ENCODE measurements around the gene FNDC10.
"Not testable (repeated sequence)": the region's sequence is repeated elsewhere in the genome, so short reads cannot be mapped to it uniquely, and the experiment has no call there.

The FNDC10 gene

DNA sequence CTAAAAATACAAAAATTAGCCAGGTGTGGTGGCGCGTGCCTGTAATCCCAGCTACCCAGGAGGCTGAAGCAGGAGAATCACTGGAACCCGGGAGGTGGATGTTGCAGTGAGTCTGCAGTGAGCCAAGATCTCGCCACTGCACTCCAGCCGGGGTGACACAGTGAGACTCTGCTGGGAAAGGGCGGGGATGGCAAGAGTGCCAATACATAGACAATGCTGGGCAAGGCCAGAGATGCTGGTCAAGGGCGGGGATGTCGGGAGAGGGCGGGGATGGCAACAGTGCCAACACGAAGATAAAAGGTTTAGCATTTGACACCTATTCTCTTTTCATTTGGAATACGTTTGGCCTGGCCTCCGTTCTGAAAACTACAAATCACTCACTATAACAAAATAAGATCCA is 36.2 kb downstream of the FNDC10 start:
- no peak for DNase-seq

DNA sequence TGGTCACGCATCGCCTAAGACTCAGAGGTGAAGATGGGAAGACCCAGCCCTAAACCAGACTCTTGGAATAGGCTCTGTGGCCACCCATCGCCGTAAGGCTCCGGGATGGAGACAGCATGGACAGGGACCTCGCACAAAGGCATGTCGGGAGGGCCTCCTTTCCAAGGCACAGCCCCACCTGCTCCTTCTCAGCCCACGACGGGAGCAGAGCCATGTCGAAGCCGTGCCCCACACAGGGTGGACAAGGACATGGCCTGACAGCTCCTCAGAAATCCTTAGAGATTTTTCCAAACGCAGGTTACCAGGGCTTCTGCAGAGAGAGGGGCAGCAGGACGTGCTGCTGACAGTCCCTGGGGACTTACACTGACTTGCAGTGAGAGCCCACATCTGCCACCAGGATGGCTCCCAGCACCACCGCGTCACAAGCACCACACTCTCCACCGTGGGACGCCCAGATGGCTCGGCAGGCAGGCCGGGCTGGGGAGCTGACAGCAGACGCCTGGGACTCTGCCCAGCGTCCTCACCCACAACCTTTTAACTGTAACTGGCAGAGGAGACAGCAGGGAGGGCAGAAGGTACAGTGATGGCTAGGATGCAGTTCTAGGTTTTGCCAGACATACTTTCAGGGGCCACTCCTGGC is 37.3 kb downstream of the FNDC10 start:
- DNase-seq, result no peak

DNA sequence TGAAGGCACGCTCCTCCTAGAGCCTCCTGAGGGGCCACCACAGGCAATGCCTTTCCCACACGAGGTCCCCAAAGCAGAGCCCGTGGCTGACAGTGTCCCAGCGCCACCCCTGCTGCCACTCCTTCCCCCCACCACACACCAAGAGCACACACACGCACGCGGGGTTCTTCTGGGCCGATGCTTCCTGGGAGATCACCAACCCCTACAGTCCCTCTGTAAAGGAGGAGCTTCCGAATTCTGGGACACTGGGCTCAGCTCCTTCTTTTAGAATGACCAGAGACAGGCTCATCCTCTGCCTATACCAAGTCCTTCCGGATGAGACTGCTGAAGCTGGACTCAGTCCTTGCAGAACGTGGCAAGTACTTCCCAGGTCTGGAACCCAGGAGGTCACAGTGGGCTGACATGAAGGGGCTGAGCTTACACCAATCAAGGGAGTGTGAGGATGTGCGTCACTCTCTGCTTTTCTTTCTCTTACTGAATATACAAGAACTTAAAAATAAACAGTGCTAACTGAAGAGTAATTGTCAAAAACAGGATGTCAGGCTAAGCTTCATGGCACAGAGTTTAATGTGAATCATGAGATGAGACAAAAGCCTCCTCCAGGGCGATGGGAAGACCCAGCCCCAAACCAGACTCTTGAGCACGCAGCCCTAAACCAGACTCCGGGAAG is 38.0 kb downstream of the FNDC10 start:
- DNase-seq, result no peak

DNA sequence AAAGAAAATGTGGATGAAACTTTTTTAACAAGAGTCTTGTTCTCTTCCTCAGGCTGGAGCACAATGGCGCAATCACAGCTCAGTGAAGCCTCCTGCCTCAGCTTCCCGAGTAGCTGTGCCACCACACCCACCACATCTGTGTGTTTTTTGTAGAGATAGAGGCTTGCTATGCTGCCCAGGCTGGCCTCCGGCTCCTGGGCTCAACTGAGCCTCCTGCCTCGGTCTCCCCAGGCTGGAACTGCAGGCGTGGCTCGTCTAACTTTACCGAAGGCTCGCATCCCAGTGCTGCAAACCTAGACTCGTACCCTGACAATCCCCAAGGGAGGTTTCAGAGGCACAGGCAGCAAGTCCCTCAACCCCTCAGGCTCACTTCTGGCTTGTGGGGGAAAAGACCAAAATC is 39.8 kb downstream of the FNDC10 start:
- DNase-seq, result no peak

DNA sequence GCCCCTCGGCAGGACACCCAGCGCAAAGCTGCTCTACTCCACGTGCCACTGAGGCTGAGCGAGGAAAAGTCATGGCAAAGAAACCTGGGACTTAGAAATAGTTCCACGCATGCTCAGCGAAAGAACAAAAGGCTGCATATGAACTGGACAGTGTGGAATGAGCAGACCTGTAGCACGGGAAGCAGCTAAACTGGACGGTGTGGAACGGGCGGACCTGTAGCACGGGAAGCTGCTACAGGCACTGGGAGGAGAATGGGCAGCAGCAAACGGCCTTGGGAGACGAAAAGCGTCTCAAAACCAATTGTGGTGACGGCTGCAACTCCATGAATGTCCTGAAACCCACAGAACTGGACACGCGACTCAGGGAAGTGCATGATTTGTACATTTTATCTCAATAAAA is 40.9 kb downstream of the FNDC10 start:
- DNase-seq, result no peak

DNA sequence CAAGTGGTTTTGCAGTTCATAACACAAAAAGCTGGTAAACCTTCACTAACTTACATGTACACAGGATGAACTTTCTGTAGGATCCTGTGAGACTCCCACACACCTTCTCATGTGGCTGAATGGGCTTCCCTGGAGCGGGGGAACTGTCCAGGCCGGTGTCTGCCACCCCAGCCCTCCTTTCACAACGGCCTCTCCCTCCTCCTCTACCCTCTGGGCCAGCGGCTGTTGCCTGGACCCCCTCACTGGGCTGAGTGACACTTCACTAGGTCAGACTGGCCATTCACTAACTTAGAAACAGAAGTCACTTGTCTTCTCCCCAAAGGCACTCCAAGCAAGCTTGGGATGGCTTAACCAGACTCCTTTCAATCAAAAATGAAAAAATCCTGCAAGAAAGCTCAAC is 41.3 kb downstream of the FNDC10 start:
- no peak for DNase-seq

DNA sequence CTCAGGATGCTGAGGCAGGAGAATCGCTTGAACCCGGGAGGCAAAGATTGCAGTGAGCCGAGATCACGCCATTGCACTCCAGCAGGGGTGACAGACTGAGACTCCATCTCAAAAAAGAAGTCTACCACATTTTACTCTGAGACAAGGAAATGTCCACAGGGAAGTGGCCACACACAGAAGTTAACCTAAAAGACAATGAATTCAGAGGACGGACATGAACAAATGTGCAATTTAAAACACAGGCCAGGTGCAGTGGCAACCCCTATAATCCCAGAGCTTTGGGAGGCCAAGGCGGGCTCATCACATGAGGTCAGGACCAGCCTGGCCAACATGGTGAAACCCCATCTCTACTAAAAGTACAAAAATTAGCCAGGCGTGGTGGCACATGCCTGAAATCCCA is 42.2 kb downstream of the FNDC10 start:
- DNase-seq, result not testable (repeated sequence)

DNA sequence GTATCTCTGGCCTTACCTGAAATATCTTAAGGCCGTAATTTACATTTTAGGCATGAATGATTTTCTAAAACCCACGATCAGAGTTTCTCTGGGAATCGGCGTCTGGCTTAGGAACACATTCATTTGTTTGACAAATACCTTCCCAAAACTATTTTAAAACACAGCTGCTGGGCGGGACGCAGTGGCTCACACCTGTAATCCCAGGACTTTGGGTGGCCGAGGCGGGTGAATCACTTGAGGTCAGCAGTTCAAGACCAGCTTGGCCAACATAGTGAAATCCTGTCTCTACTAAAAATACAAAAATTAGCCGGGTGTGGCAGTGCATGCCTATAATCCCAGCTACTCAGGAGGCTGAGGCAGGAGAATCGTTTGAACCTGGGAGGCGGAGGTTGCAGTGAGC is 43.0 kb downstream of the FNDC10 start:
- not testable (repeated sequence) for DNase-seq

DNA sequence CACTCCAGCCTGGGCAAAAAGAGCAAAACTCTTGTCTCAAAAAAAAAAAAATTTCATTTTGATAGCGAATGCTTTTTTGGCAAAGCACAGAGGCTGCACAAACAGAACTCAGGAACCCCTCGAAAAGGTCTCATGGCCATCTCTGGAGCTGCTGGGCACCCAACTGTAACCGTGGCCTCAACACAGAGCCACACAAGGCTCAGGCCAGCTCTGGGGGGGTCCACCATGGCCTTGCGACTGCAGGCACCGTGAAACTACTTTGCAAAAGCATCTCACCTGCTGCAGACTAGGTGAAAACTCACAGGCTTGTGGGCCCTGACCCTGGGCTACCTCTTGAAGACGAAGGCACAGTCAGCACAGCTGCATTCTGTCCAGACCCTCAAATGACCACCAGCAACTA is 43.4 kb downstream of the FNDC10 start:
- DNase-seq, result no peak

DNA sequence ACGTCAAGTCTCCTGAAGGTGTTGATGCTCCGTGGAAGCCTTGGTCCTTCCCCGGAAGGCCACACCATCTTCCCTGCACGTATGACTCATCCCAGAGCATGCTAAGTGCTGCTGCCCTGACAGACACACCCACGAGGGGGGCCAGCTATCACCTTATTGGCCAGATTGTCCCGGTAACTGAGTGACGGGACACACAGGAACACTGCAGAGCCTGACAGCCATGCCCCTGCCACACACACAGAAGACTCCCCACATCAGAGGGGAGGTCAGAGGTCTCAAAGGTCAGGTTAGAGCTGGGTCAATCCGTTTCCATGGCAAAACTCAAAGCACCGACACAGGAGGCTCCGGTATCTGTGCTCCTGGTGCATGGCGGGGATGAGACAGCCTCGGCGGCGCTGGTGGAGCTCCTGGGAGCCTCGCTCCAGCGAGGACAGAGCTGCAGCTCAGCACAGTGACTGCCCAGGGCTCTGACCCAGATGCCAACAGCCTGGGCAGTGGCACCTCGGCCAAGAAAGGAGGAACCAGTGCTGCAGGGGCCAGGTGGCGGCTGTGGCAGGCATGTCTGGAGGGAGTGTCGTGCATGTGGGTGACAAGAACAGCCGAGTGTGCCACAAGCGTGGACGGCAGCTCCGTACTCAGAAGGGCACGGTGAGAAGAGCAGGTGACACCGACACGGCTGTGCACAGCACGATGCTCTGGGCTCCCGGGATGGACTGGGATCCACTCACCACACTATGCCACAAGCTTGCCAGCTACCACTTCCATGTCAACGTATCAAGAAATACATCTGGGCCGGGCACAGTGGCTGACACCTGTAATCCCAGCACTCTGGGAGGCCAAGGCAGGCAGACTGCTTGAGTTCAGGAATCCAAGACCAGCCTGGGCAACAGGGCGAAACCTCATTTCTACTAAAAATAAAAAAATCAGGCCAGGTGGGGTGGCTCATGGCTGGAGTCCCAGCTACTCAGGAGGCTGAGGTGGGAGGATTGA is 44.7 kb downstream of the FNDC10 start:
- no peak for DNase-seq

DNA sequence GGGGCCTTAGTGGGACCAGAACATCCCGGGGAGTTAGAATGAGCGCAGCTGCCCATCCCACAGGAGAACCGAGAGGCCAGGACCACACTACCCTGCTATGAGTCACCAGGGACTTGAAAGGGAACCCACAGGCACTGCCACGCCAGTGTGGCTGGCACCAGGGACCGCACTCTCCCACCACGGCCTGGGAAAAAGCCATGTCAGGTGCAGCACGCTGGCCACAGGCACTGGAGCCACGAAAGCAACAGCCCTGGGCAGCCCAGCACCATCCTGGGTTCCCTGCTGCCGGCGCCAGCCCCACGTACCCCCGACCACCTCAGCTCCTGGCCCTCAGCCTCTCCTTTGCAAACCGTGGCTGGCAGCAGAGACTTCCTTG is 45.4 kb downstream of the FNDC10 start:
- DNase-seq, result no peak

DNA sequence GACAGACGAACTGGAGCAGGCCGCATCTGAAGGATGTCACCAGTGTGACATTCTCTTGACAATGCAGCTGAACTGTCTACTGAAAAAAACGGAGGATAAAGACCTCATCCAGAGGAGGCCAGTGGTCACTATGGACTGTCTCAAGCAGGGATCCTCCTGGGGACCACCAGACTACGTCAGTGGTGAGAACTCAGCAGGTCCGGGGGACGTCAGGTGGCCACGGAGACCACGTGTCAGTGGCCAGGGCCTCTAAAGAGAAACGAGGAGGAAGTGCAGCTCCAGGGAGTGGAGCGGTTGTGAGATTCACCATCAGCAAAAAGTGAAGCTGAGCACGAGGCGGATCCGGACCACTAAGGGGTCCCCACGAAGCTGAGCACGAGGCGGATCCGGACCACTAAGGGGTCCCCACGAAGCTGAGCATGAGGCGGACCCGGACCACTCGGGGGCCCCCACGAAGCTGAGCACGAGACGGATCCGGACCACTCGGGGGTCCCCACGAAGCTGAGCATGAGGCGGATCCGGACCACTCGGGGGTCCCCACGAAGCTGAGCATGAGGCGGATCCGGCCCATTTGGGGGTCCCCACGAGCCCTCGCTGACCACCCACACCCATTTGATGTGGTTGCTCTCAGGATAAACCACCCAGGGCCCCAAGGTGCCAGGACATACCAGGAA is 46.0 kb downstream of the FNDC10 start:
- no peak for DNase-seq

DNA sequence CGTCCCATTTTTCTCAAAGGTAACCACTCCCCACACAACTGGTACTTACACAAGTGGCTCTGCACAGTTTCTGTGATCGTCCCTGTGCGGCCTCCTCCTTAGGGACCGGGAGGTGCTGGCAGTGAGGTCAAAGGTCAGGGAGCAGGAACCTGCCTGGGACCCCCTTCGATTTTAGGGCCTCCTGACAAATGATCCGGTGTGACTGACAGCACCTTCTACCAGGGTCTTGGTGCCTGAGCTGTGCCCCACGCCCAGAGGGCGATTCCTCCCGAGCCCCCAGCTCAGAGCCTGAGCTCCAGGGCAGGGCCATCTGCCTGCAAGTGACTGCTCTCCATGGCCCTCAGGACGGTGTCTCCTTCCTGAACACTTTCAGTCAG is 47.7 kb downstream of the FNDC10 start:
- no peak for DNase-seq

DNA sequence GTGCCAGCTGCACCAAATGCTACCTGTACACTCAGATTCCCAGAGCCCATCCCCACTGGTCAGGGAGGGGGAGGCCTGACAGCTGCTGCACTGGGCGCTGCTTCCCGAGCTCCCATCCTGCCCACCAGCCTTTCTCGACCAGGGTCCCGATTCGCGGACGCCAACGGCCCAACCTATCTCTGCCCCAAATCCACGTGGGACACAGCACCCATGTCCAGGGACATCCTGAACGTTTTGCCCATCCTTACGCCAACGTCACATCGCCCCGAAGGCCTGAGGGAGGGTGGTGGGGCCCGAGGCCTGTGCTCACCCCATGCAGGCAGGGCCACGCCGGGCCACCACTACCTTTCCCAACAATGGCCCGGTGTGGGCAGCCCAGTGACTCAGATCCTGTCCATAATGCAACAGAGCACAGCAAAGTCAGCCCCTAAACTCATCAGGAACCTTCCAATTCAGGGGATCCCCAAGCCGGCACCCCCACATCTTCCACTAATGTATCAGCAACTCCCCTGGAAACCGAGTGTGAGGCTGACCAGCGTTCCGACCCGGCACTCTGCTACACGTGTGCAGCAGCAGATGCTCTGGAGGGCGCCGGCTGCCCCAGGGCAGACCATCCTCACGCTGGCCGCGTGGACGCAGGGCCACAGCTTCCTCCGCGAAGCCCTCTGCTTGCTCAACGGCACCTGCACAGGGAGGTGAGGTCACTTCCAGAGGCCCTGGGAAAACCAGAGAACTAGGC is 48.2 kb downstream of the FNDC10 start:
- no peak for DNase-seq

DNA sequence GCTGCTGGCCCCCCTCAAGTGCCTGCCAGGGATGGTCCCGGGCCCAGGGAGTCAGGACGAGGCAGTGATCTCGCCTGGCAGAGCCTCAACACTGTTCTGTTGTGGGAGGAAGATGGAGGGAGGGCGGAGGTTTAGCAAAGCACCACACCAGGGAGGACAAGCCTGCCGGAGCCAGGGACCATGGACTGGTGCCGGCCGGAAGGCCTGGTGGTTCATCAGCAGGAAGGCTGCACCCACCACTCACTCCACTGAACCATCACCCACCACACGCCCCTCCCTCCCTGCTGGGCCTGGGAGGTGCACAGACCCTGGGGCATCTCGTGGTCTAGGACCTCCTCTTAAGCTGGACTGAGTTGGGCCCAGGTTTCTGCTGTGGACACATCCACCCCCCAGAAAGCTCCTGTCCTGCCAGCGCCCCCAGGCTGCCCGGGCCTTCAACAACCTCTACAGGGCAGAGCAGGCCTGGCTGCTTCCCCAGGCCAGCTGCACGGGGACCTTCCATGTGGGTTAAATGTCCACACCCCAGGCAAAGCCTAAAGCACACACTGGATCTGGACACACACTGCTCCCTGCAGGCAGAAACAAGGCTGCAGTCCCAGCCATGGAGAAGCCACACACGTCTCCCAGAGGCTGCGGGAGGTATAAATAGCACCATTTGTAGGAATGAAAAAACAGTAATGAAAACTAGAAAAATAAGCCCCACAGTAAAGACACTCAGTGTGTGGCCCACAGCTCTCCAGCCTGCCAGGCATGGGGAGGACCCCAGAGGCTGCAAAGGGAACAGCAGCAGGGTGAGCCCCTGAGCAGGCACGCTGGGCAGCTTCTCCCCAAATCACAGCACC is 49.1 kb downstream of the FNDC10 start:
- no peak for DNase-seq

DNA sequence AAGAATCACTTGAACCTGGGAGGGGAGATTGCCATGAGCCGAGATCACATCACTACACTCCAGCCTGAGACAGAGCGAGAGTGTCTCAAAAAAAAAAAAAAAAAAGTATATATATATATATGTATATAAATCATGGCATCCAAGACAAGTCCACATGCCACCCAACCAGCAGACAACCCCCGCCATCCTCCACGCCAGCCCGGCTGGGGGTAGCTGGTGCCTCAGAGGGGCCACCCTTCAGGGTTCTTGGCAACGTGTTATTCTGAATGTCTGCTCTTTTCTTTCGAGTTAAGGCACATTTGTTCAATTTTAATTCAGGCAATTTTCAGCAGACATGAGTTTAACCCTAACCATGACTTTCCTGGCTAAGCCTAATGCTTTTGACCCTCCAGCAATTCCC is 49.8 kb downstream of the FNDC10 start:
- no peak for DNase-seq

DNA sequence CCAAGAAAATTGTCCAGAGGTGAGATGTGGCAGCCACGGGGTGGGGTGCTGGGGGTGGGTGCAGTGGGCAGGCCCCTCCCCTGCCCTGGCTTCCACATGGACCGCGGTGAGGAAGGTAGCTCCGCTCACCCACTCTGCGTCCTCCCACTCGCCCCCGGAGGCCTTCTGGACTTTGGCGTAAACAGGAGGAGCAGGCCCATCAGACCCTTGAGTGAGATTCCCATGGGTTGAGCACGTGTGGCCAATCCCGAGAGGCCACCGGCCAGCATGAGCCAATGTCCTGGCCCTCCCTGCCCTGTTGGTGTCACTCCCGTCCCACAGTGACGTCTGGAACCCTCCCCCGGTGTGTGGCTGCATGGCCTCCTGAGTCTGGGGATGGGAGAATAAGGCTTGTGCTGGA is 51.3 kb downstream of the FNDC10 start:
- DNase-seq, result no peak

Measured in SIG-M5 (cell line).